Heart left ventricle (tissue), 16 donors: ENCODE measurements around the gene MISP. TPM values are rescaled to one million over a fixed set of nuclear protein-coding genes. Genes with fewer than 3 reads are reported as not detected.

ENCODE experiments used
- ATAC-seq, 4 donors: fragments of 200-7000 bp; cut with Tn5 transposase; one replicate each; pipeline ENCODE4 v1.9.1; 2020 to 2022; ENCODE audit warnings: moderate library complexity in 4 of 4, mild to moderate bottlenecking in 3 of 4, moderate number of reproducible peaks in 1 of 4
- DNase-seq, 5 donors: peaks; one replicate each; pipeline ENCODE4 v3.0.0-alpha.2; 2020
- H3K27ac ChIP-seq, 12 donors: fragments of 200-600 bp; sonication (generic) in 4 of 12; one replicate each; pipeline versions ENCODE4 v1.5.0 to v1.8.0; 2016 to 2022; ENCODE audit warnings: mild to moderate bottlenecking in 2 of 12
- H3K27me3 ChIP-seq, 9 donors: fragments of 200-600 bp; sonication (generic) in 2 of 9; one replicate each; pipeline versions ENCODE4 v1.5.1 to v1.8.0; 2016 to 2022; ENCODE audit warnings: mild to moderate bottlenecking in 3 of 9
- H3K36me3 ChIP-seq, 9 donors: fragments of 200-600 bp; sonication (generic) in 2 of 9; one replicate each; pipeline versions ENCODE4 v1.5.0 to v1.8.0; 2018 to 2022; ENCODE audit warnings: mild to moderate bottlenecking in 2 of 9
- H3K4me1 ChIP-seq, 12 donors: fragments of 200-600 bp; sonication (generic) in 4 of 12; one replicate each; pipeline versions ENCODE4 v1.5.0 to v1.8.0; 2016 to 2022; ENCODE audit warnings: mild to moderate bottlenecking in 3 of 12
- H3K4me3 ChIP-seq, 12 donors: fragments of 200-600 bp; sonication (generic) in 4 of 12; one replicate each; pipeline versions ENCODE4 v1.5.0 to v1.8.0; 2017 to 2022; ENCODE audit warnings: mild to moderate bottlenecking in 9 of 12, moderate library complexity in 4 of 12
- H3K9me3 ChIP-seq, 12 donors: fragments of 200-600 bp; sonication (generic) in 4 of 12; one replicate each; pipeline versions ENCODE4 v1.5.0 to v1.8.0; 2016 to 2022; ENCODE audit warnings: mild to moderate bottlenecking in 1 of 12
- POLR2A ChIP-seq, 2 donors: fragments of 450-650 bp; IDR thresholded peaks; one replicate each; pipeline ENCODE4 v1.6.1; 2017; ENCODE audit warnings: antibody characterized with exemption in 2 of 2, mild to moderate bottlenecking in 2 of 2, moderate library complexity in 2 of 2
- WGBS, 4 donors: extraction: QIAGEN DNeasy Blood & Tissue Kit in 2 of 4; methylation state at CpG; one replicate each; pipeline versions ENCODE4 v1.1.5 to v1.1.7; 2013 to 2018; 5-methylcytosine and 5-hydroxymethylcytosine counted together
- intact Hi-C, 10 donors: fragments of 100-400 bp; cut with DNase I; formaldehyde crosslinking; loops; one replicate each; pipeline versions ENCODE4 v1.11.1 to v1.14.2; 2022
- polyA plus RNA-seq, 2 donors: library from polyadenylated mRNA; stranded (reverse); fragments of 200-250 nt; gene quantifications; one replicate each; pipeline ENCODE4 v1.2.3, GENCODE V29; 2013
- total RNA-seq, 9 donors: library from RNA; depleted of rRNA in 2 of 9; stranded (reverse); fragments of >200 nt in 2 of 9; fragmentation: NEBNext Ultra II Directional in 3 of 9; extraction: Animal tissue kit (Norgen Biotek cat#: 25700) in 3 of 9; gene quantifications; one replicate each; pipeline versions ENCODE4 v1.1.0 to v1.2.4, GENCODE V29; 2016 to 2023
- TF ChIP-seq, protein P1 (sequence below), 12 donors: fragments of 200-600 bp; sonication (generic) in 4 of 12; IDR thresholded peaks; one replicate each; pipeline versions ENCODE4 v1.5.0 to v1.8.0; 2018 to 2022; ENCODE audit warnings: antibody characterized with exemption in 12 of 12, mild to moderate bottlenecking in 5 of 12
- donor health status: ischemic (EF 13 %, LVEDD 7.1; RV severe dilation, severe dysfunction).
- donor health status: healthy with polysubstance abuse.
- donor health status: DM: no; HTN: yes; CAD: no.
- donor health status: DM: no; HTN: no; CAD: no.
- donor health status: ischemic (EF 25% LVEDD 6.9; RV normal size, moderate dysfunction).
- donor health status: ischemic (EF 25% LVEDD 5.7; RV mildly dilated, moderate dysfunction).
- donor health status: healthy.
- donor health status: DM: yes; HTN: yes; CAD: no.
- donor health status: ischemic (EF 35%, LVEDD 5.7; RV mildly dilated, moderate dysfunction).
- donor health status: nonischemic (EF 11% LVEDD 7.7; RV severe dilation, severe dysfunction).
- donor health status: DM: yes; HTN: yes; CAD: no.
- donor health status: PGD.
- donor health status: ischemic (EF 29% LVEDD 5.4; RV normal size, mild dysfunction).
- donor health status: nonischemic (EF 23%, LVEDD 6.1; RV moderate dilation, normal function).

Gene MISP
- total and polyA plus RNA-seq, 11 donors, result 0.06 to 1.1 TPM; not detected in 9

DNA sequence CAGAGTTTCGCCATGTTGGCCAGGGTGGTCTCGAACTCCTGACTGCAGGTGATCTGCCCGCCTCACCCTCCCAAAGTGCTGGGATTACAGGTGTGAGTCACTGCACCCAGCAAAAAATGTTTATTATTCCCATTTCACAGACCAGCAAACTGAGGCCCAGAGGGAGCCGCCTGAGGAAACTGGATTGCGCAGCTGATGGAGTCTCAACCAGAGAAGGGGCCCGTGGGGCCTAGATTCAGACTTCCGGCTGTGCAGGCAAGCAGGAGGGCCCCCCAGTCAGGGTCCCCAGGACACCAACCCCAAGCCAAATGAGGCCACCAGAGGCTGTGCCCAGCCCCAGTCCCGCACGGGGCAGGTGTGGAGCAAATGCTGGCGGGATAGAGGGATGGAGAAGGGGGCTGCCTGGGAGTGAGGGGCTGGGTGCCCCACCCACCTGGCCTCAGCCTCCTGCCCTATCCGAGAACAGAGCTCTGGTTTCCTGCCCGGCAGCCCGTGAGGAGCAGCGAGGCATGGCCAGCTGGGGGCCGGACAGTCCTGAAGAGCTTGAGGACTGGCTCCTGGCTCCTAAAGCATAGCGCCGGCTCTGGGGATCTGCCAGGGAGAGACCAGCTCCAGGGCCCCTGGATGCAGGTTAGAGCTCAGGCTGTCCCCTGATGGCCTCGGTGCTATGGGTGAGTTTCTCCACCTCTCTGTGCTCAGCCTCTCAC is 22.0 kb downstream of the MISP start:
- DNase-seq (no peak), ATAC-seq (peak in 1 of 4 donors; percentile 41)
- H3K36me3 ChIP-seq, result no peaks in the 10 kb centered on the region
- peaks cover 0 to 11% (median 0%) of the 10 kb centered on the region in 12 donors for H3K4me1 ChIP-seq
- TF ChIP-seq, protein P1, sequence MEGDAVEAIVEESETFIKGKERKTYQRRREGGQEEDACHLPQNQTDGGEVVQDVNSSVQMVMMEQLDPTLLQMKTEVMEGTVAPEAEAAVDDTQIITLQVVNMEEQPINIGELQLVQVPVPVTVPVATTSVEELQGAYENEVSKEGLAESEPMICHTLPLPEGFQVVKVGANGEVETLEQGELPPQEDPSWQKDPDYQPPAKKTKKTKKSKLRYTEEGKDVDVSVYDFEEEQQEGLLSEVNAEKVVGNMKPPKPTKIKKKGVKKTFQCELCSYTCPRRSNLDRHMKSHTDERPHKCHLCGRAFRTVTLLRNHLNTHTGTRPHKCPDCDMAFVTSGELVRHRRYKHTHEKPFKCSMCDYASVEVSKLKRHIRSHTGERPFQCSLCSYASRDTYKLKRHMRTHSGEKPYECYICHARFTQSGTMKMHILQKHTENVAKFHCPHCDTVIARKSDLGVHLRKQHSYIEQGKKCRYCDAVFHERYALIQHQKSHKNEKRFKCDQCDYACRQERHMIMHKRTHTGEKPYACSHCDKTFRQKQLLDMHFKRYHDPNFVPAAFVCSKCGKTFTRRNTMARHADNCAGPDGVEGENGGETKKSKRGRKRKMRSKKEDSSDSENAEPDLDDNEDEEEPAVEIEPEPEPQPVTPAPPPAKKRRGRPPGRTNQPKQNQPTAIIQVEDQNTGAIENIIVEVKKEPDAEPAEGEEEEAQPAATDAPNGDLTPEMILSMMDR (IDR thresholded peaks at IDR 0.05), result no peak
- TF ChIP-seq POLR2A (IDR thresholded peaks at IDR 0.05), result no peak
- WGBS, 4 donors, result 63 to 82% (median 75%) methylated on average over 8 to 18 of the region's 18 CpGs
- intact Hi-C loops, result loop anchor here in 9 of 10 donors (5.0 to 10.0 kb wide), 6 partner anchors 82 to 214 kb away; partner anchors contain the start of genes WDR18 (in 6 of the 9), CFD (in 5 of the 9) and ELANE (in 3 of the 9)
- no peak overlapping the region for H3K4me3 ChIP-seq
- H3K27me3 ChIP-seq, result no peaks in the 10 kb centered on the region
- no peak overlapping the region for H3K27ac ChIP-seq
- no peaks in the 10 kb centered on the region for H3K9me3 ChIP-seq

DNA sequence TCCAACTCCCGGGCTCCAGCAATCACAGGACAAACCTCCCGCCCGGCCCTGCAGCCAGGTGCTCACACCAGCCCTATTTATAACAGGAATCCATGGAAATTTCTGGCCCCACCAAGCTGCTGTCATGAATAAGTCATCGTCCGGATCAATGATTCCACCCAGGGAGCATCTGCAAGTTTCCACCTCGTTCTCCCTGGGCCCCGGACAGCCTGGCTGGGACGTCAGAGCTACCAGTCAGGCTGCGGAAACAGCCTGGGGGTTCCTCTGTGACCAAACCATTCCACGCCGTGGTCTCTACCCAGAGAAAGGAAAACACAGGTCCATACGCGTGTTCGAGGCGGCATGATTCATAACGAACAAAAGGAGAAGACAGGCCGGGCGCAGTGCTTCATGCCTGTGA is 25.6 kb downstream of the MISP start:
- intact Hi-C loops, result loop anchor here in 6 of 10 donors (5.0 to 10.0 kb wide), 4 partner anchors 71 to 208 kb away; partner anchors contain the start of genes CFD (in 3 of the 6), ELANE (in 3 of the 6) and WDR18 (in 1 of the 6)
- H3K27ac ChIP-seq, result no peak overlapping the region
- H3K9me3 ChIP-seq, result no peaks in the 10 kb centered on the region
- no peak overlapping the region for H3K4me3 ChIP-seq
- whole genome bisulfite sequencing, 4 donors, result 90 to 92% (median 91%) methylated on average over 15 to 18 of the region's 18 CpGs
- no peak for TF ChIP-seq POLR2A (IDR thresholded peaks at IDR 0.05)
- TF ChIP-seq, protein P1 (IDR thresholded peaks at IDR 0.05), result no peak
- H3K4me1 ChIP-seq, result peaks cover 0 to 10% (median 4%) of the 10 kb centered on the region in 12 donors
- DNase-seq (no peak), ATAC-seq (no peak)
- H3K27me3 ChIP-seq, result peaks cover 0 to 1% (median 0%) of the 10 kb centered on the region in 9 donors
- H3K36me3 ChIP-seq, result no peaks in the 10 kb centered on the region

DNA sequence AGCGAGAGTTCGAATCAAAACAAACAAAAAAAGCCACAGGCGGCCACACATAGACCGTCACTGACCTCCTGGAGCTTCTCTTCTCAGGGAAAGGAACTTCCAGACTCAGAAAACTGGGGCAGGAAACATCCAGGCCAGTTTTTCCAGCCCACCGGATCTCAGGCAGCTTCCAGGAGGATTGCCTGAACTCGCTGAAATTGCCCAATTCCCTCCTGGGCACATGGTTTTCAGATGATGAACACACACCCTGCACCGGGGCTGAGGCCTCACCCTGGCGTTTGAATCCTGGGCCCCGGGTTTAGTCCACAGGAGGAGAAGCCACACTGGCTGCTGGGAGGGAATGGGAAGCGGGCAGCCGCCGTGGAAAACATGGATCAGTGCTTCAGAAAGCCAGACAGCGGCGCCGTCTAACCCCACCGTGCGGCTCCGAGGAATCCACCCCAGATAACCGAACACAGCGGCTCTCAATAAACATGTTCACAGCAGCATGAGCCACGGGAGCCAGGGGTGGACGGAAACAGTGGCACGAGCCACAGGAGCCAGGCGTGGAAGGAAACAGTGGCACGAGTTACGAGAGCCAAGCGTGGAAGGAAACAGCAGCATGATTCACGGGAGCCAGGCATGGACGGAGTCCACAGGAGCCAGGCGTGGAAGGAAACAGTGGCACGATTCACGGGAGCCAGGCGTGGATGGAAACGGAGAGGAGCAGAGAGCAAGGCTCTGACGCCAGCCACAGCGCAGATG is 28.2 kb downstream of the MISP start:
- Histone ChIP-seq H3K4me1 (peaks cover 0 to 35% (median 10%) of the 10 kb centered on the region in 12 donors), H3K36me3 (no peaks in the 10 kb centered on the region), H3K9me3 (no peaks in the 10 kb centered on the region), H3K27ac (peak overlapping the region in 10 of 12 donors; percentile 4 to 66 (median 49)), H3K27me3 (peaks cover 0 to 4% (median 0%) of the 10 kb centered on the region in 9 donors), H3K4me3 (peak overlapping the region in 6 of 12 donors; percentile 7 to 43 (median 20))
- DNase-seq, result peak in 1 of 5 donors; percentile 64
- intact Hi-C loops, result loop anchor here in 6 of 10 donors (5.0 to 10.0 kb wide), 4 partner anchors 68 to 206 kb away; partner anchors contain the start of genes CFD (in 3 of the 6), ELANE (in 3 of the 6) and WDR18 (in 1 of the 6)
- peak in 3 of 4 donors; percentile 54 to 72 (median 62) for ATAC-seq
- no peak for TF ChIP-seq POLR2A (IDR thresholded peaks at IDR 0.05)
- TF ChIP-seq, protein P1 (IDR thresholded peaks at IDR 0.05), result peak in 1 of 12 donors; percentile 19
- 43 to 63% (median 49%) methylated on average over 36 of the region's 36 CpGs for WGBS, 4 donors
